ENCODE results near the gene DOCK3. TPM values are rescaled to one million over a fixed set of nuclear protein-coding genes. Genes with fewer than 3 reads are reported as not detected.

The DOCK3 gene
- total RNA-seq, 4 donors from 2014 or later: 0.33 to 5.3 (median 0.50) TPM

GRCh38 chr3:50714946-50715345 lies 40.2 kb downstream of the DOCK3 start:
- TF ChIP-seq, protein P1, sequence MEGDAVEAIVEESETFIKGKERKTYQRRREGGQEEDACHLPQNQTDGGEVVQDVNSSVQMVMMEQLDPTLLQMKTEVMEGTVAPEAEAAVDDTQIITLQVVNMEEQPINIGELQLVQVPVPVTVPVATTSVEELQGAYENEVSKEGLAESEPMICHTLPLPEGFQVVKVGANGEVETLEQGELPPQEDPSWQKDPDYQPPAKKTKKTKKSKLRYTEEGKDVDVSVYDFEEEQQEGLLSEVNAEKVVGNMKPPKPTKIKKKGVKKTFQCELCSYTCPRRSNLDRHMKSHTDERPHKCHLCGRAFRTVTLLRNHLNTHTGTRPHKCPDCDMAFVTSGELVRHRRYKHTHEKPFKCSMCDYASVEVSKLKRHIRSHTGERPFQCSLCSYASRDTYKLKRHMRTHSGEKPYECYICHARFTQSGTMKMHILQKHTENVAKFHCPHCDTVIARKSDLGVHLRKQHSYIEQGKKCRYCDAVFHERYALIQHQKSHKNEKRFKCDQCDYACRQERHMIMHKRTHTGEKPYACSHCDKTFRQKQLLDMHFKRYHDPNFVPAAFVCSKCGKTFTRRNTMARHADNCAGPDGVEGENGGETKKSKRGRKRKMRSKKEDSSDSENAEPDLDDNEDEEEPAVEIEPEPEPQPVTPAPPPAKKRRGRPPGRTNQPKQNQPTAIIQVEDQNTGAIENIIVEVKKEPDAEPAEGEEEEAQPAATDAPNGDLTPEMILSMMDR (IDR thresholded peaks at IDR 0.05; ENCODE audit: low read depth): no peak

- TF ChIP-seq, protein P1 (IDR thresholded peaks at IDR 0.05; ENCODE audit: low read depth): no peak
These were observed 50.1 kb downstream of the DOCK3 start for GRCh38 chr3:50724831-50725230.

- TF ChIP-seq, protein P1 (IDR thresholded peaks at IDR 0.05; ENCODE audit: low read depth): no peak
These were observed 60.3 kb downstream of the DOCK3 start for GRCh38 chr3:50734985-50735384.

GRCh38 chr3:50737193-50737905 lies 62.6 kb downstream of the DOCK3 start:
- TF ChIP-seq, protein P1 (IDR thresholded peaks at IDR 0.05; ENCODE audit: low read depth): no peak

DNA sequence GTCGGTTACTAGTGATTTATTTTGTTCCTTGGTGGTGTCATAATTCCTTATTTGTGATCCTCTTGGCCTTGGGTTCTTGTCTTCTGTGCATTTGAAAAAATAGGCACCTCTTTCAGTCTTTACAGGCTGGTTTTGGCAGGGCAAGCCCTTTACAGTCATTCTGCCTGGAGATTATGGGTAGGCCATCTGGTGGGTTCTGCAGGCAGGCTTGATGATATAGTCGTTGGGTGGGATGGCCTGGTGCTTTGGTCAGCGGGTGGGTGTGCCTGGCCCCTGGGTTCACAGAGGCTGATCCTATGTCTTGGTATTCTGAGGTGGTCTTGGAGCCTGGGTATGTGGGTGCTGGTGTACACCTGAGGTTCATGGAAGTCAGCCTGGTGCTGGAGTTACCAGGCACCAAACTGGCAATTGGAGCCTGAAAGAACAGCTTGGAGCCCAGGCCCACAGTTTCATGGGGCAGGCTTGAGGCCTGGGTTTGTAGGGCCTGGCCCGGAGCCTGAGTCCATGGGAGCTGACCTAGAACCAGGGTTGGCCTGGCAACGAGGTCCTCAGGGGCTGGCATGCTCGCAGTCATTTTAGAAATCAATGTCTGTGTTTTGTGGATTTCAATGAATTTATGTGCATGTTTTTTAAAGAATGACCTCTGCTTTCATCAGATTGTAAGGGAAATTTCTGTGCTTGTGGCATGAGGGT lies 63.3 kb downstream of the DOCK3 start:
- TF ChIP-seq, protein P1 (IDR thresholded peaks at IDR 0.05; ENCODE audit: low read depth): no peak

GRCh38 chr3:50743643-50744042 lies 68.9 kb downstream of the DOCK3 start:
- TF ChIP-seq, protein P1 (IDR thresholded peaks at IDR 0.05; ENCODE audit: low read depth): no peak

- TF ChIP-seq, protein P1 (IDR thresholded peaks at IDR 0.05; ENCODE audit: low read depth): no peak
These were observed 75.1 kb downstream of the DOCK3 start for GRCh38 chr3:50749822-50750221.

Measured in subcutaneous adipose tissue (tissue), 4 donors.